Measurements from ENCODE around the gene UBE2J2. TPM values are rescaled to one million over a fixed set of nuclear protein-coding genes. Genes with fewer than 3 reads are reported as not detected.

The UBE2J2 gene
- total and polyA plus RNA-seq, 3 donors from 2014 or later, result 133 to 203 (median 139) TPM

- DNase-seq, result no peak
- TF ChIP-seq POLR2A (IDR thresholded peaks at IDR 0.05) (no peak), CTCF (IDR thresholded peaks at IDR 0.05) (no peak)
- peaks cover 16% of the 10 kb centered on the region for H3K4me1 ChIP-seq
- no peaks in the 10 kb centered on the region for H3K27me3 ChIP-seq
- WGBS, 2 donors, result 86 to 87% methylated on average over 15 to 37 of the region's 37 CpGs
- no peak overlapping the region for H3K27ac ChIP-seq
- intact Hi-C loops (cut with DNase I; ENCODE audit: low total_unique reads), result no loop called here
- H3K4me3 ChIP-seq, result no peak overlapping the region
- no peaks in the 10 kb centered on the region for H3K36me3 ChIP-seq (ENCODE audit: low read depth, missing control alignments)
- no peaks in the 10 kb centered on the region for H3K9me3 ChIP-seq
Observed at GRCh38 chr1:1313500-1314236, 40.0 kb upstream of the UBE2J2 start.

- Histone ChIP-seq H3K4me3 (no peak overlapping the region), H3K9me3 (no peaks in the 10 kb centered on the region), H3K27ac (no peak overlapping the region), H3K27me3 (no peaks in the 10 kb centered on the region), H3K36me3 (ENCODE audit: low read depth, missing control alignments) (no peaks in the 10 kb centered on the region), H3K4me1 (peaks cover 7% of the 10 kb centered on the region)
- no peak for DNase-seq
- intact Hi-C loops (cut with DNase I; ENCODE audit: low total_unique reads), result no loop called here
- TF ChIP-seq CTCF (IDR thresholded peaks at IDR 0.05) (no peak), POLR2A (IDR thresholded peaks at IDR 0.05) (no peak)
- 89 to 91% methylated on average over 23 to 49 of the region's 49 CpGs for WGBS, 2 donors
Observed at GRCh38 chr1:1312450-1313314, 39.0 kb upstream of the UBE2J2 start.

GRCh38 chr1:1311107-1312104 is 37.8 kb upstream of the UBE2J2 start:
- Histone ChIP-seq H3K27me3 (no peaks in the 10 kb centered on the region), H3K4me1 (peaks cover 15% of the 10 kb centered on the region), H3K27ac (no peak overlapping the region), H3K4me3 (no peak overlapping the region), H3K36me3 (ENCODE audit: low read depth, missing control alignments) (no peaks in the 10 kb centered on the region), H3K9me3 (no peaks in the 10 kb centered on the region)
- 84 to 85% methylated on average over 7 to 20 of the region's 22 CpGs for WGBS, 2 donors
- intact Hi-C loops (cut with DNase I; ENCODE audit: low total_unique reads), result no loop called here
- no peak for DNase-seq
- TF ChIP-seq CTCF (IDR thresholded peaks at IDR 0.05) (no peak), POLR2A (IDR thresholded peaks at IDR 0.05) (no peak)

- WGBS, 2 donors, result 73 to 91% methylated on average over 10 to 21 of the region's 21 CpGs
- Histone ChIP-seq H3K4me1 (peaks cover 24% of the 10 kb centered on the region), H3K9me3 (no peaks in the 10 kb centered on the region), H3K36me3 (ENCODE audit: low read depth, missing control alignments) (no peaks in the 10 kb centered on the region), H3K4me3 (no peak overlapping the region), H3K27me3 (no peaks in the 10 kb centered on the region), H3K27ac (no peak overlapping the region)
- intact Hi-C loops (cut with DNase I; ENCODE audit: low total_unique reads), result no loop called here
- DNase-seq, result no peak
- no peak for TF ChIP-seq POLR2A (IDR thresholded peaks at IDR 0.05)
- no peak for TF ChIP-seq CTCF (IDR thresholded peaks at IDR 0.05)
Observed at GRCh38 chr1:1310476-1311053, 36.9 kb upstream of the UBE2J2 start.

All from testis (tissue), 3 donors.